ENCODE results near the gene PREB.
"Not testable (repeated sequence)": the region's sequence is repeated elsewhere in the genome, so short reads cannot be mapped to it uniquely, and the experiment has no call there.

The PREB gene, protein sequence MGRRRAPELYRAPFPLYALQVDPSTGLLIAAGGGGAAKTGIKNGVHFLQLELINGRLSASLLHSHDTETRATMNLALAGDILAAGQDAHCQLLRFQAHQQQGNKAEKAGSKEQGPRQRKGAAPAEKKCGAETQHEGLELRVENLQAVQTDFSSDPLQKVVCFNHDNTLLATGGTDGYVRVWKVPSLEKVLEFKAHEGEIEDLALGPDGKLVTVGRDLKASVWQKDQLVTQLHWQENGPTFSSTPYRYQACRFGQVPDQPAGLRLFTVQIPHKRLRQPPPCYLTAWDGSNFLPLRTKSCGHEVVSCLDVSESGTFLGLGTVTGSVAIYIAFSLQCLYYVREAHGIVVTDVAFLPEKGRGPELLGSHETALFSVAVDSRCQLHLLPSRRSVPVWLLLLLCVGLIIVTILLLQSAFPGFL

DNA sequence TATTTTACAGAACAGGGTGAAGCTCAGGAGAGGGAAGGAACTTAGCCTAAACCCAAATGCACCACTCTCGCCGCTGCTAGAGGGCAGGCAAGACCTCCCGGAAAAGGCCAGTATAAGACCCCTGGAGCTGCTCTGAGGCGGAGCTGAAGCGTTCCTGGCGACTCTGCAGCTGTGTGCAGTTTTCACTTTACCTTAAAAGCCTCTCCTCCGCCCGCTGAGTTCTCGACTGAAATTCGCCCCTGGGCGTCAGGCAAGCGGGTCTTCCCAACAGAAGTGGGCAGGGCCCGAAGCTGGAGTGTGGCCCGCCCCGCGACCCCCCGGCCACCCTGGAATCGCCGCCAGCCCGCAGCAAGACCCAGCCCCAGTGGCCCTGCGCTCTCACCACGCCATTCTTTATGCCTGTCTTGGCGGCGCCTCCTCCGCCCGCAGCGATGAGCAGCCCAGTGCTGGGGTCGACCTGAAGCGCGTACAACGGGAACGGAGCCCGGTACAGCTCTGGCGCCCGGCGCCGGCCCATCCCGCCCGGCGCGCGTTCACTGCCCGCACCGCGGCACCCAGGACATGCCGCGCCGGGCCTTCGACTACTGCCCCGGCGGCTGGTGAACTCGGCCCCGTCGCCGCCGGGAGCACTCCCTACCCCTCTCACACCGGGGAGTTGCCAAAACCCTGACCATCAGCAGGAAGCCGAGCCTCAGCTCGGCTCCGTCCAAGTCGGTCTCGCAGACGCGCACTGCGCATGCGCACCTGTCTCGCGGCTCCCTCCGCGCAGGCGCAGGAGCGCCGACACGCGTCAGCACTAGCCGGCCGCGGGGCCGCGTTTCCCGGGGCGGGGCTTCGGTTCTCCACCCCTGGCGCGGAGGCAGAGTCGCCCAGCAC lies at the start of gene PREB:
Gene PREB (minus strand): TSS at position 732 of the 876 bp plus-strand sequence. CDS start 215 bp downstream, at position 517.
- peak; percentile 78 for DNase-seq (ENCODE audit: low read depth)
- peak within 1 kb of the TSS; percentile 82 for H3K4me3 ChIP-seq (ENCODE audit: low read depth, low read length)

DNA sequence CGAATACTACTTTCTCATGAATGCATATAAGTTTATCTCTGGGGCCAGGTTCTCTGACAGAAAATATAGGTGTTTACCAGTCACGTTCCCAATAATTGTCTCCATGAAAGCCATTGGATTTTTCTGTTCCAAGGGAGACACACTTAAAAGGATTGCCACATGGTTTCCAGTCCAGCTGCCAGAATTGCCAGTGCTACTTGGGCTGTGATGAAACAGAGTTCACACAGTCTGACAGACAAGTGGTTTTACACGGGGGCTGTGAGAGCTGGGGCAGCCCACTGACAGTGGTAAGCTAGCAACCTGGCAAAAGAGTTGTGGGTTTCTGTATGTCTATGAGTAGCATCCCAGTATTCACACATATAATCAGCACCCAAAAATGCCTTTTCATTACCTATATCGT lies 49.7 kb upstream of the PREB start:
- no peak overlapping the region for H3K4me3 ChIP-seq (ENCODE audit: low read depth, low read length)
- no peak for DNase-seq (ENCODE audit: low read depth)

DNA sequence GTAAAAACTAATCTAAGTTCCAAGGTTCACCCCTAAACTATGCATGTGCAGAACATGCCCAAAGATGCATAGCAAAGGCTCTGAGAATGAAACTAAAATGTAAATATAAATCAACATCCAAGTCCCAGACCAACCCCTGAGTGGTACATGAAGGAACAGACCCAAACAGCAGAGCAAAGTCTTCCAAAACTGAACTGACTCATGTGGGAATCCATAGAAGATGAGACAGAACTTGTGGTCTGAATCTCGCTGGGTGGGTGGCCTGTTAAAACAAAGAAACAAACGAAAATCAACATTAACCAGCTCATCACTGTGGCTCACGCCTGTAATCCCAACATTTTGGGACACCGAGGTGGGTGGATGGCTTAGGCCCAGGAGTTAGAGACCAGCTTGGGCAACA lies 47.9 kb upstream of the PREB start:
- no peak overlapping the region for H3K4me3 ChIP-seq (ENCODE audit: low read depth, low read length)
- peak; percentile 43 for DNase-seq (ENCODE audit: low read depth)

DNA sequence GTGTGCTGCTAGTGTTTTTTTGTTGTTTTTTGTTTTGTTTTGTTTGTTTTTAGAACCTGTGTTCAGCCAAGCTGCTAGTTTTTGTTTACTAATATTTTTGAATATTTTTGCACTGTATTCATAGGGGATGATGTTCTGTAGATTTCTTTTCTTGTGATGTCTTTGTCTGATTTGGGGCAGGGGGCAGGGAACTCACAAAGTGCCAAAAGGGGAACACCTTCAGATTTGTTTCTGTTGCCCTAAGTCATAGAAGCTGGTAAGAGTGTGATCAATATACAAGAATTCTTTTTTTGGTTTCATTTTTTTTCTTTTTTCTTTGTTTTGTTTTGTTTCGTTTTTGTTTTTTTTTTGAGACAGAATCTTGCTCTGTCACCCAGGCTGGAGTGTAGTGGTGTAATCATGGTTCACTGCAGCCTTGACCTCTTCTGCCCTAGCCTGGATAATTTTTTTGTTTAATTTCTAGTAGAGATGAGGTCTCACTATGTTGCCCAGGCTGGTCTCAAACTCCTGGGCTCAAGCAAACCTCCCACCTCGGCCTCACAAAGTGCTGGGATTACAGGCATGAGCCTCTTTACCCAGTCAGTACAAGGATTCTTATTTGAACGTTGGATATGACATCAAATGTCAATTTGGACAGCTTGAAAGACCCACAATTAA lies 45.0 kb upstream of the PREB start:
- no peak overlapping the region for H3K4me3 ChIP-seq (ENCODE audit: low read depth, low read length)
- no peak for DNase-seq (ENCODE audit: low read depth)

DNA sequence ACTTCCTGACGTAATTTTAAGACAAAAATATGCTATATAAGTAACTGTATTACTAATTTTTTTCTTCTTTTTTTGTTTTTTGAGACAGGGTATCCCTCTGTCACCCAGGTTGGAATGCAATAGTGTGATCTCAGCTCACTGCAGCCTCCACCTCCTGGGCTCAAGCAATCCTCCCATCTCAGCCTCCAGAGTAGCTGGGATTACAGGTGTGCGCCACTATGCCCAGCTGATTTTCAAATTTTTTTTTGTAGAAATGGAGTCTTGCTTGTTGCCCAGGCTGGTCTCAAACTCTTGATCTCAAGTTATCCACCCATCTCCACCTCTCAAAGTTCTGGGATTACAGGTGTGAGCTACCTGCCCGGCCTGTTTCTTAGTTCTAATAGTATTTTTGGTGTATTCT lies 44.0 kb upstream of the PREB start:
- H3K4me3 ChIP-seq (ENCODE audit: low read depth, low read length): no peak overlapping the region
- no peak for DNase-seq (ENCODE audit: low read depth)

DNA sequence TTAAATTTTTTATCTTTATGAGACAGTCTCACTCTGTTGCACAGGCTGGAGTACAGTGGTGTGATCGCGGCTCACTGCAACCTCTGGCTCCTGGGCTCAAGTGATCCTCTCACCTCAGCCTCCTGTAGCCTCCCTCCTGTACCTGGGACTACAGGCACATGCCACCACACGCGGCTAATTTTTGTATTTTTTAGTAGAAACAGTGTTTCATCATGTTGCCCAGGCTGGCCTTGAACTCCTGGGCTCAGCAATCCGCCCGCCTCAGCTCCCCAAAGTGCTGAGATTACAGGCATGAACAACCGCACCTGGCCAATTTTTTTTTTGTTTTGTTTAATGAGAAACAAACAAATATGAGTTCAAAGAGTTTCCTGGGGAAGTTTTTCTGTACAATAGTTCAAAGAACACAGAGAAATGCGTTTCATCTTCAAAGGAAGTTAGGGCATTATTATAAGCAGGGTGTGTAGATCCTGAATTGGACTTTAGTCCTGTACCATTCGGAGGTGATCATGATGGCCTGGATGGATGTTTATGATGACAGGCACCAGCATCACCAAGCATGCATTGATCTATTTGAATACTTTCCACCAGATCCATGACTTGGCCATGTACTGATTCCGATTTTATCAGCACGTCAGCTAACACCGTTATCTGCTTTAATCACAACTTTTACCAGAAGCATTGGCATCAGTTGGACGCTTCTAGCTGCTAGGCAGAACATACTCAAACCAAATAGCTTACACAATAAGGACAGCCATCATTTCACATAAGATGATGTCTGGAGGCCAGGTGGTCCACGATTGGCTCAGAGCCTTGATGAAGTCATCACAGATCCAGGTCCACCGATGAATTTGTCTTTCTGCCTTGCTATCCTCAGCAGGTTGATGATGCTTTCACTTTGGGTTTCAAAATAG lies 43.3 kb upstream of the PREB start:
- no peak for DNase-seq (ENCODE audit: low read depth)
- H3K4me3 ChIP-seq (ENCODE audit: low read depth, low read length): no peak overlapping the region

DNA sequence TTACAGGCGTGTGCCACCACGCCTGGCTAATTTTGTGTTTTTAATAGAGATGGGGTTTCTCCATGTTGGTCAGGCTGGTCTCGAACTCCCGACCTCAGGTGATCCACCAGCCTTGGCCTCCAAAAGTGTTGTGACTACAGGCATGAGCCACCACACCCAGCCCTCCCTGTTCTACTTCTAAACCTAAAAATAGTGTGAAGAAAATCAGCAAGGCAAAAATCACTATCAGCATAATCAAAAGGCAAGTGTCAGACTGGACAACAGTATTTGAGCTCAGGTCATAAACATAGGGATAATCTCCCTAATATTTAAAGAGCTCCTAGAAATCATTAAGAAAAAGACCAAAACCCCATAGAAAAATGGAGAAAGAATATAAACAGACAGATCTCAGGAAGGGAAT lies 41.3 kb upstream of the PREB start:
- DNase-seq (ENCODE audit: low read depth); H3K4me3 ChIP-seq (ENCODE audit: low read depth, low read length): not testable (repeated sequence)

DNA sequence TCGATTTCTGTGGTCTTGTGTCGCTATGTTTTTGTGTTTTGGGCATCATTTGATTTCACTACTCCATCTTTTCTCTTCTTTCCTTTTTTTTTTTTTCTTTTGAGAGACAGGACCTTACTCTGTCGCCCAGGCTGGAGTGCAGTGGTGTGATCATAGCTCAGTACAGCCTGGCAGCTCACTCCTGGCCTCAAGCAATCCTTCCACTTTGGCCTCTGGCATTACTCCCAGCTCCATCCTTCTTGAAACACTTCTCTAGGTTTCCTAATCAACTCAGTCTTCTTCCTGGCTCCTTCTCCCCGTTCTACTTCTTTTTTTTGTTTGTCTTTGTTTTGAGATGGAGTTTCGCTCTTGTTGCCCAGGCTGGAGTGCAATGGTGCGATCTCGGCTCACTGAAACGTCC lies 40.9 kb upstream of the PREB start:
- no peak for DNase-seq (ENCODE audit: low read depth)
- no peak overlapping the region for H3K4me3 ChIP-seq (ENCODE audit: low read depth, low read length)

DNA sequence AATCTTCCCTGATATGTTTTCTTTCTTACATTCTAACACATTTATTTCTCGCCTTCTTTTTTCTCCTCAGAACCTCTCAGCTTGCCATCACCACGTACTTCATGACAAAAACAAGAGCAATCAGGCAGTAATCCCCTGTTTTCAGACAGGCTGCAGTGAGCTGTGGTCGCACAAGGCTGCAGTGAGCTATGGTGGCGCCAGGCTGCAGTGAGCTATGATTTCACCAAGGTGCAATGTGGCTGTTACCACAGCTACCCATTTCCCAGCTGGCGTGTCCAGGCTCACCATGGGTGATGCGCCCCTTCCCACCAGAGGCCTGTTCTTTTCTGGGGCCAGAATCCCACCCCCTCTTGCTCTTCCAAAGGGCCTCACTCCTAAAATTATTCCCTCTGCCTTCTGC lies 40.2 kb upstream of the PREB start:
- no peak overlapping the region for H3K4me3 ChIP-seq (ENCODE audit: low read depth, low read length)
- DNase-seq (ENCODE audit: low read depth): no peak

DNA sequence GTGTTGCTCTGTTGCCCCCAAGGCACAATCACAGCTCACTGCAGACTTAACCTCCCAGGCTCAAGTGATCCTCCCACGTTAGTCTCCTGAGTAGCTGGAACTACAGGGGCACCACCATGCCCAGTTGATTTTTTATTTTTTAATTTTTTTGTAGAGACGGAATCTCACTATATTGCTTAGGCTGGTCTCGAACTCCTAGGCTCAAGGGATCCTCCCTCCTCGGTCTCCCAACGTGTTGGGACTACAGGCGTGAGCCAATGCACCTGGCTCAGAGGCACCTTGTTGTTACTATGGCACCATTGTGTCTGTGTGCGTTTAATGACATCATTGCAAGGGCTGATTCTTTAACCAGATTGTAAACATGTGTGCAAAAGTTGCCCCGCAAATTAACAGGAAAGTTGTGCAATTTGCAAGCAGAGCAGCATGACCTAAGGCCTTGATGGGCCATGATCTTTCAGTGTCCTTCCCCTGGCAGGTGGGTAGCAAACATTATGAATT lies 37.0 kb upstream of the PREB start:
- no peak overlapping the region for H3K4me3 ChIP-seq (ENCODE audit: low read depth, low read length)

DNA sequence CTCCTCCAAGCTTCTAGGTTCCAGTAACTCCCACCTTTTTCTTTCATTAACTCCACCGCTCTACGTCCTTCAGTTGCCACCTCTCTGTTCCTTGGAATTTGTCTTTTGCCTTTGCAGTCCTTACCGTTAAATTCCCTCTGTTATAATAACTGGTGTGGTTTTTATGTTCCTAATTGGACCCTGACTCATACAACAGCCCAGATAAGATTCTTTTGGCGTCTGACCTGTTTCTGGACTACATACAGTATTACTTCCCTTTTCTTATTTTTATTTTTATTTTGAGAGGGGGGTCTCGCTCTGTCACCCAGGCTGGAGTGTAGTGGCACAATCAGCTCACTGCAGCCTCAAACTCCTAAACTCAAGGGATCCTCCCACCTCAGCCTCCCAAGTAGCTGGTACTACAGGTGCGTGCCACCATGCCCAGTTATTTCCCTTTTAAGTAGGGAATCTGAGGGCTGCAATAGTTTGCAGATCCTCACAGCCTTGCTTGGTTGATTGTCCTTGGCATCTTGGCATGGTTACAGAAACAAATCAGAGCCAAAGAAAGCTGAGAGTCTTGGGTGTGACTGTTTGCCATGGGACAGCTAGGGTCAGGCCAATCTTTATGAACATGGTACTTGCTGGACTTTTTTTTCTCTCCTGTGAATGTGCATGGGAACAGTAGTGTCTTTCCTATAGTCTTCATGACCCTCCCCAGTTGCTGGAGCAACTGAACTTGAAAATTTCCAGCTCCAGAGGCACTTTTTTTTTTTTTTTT lies 36.3 kb upstream of the PREB start:
- H3K4me3 ChIP-seq (ENCODE audit: low read depth, low read length): no peak overlapping the region
- no peak for DNase-seq (ENCODE audit: low read depth)

More for the DNA sequence above, 37.0 kb upstream of the PREB start:
- DNase-seq (ENCODE audit: low read depth): no peak

DNA sequence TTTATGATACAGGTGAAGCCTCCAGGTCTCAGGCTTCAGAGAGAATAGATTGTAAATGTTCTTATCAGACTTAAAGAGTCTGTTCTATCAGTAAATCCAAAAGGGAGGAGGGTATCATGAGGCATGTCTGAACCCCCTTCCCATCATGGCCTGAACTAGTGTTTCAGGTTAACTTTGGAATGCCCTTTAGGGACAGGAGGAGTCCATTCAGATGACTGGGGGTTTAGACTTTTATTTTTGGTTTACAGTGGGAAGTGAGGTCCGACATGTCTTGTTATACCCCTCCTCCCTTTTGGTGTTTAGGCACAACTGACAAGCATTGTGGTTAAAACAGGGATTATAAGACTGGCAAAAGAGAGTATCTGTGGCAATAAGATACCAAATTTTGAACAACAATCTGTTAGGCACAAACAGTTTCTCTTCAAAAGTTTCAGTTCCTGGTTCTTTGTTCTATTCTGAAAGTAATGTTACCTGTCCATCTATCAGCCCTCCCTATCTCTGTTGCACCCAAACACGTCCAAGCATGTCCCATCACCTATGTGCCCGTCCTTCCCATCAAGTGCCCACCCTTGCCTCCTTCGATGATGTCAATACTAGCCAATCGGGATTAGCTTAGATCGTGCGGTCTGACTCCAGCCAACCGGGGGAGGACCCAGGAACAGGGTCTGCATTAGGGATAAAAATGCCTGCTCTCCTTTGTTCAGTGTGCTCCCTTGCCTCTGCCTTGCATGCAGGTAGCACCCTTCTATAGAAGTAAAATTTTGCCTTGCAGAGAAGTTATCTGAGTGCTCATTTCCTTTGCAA lies 30.7 kb upstream of the PREB start:
- no peak for DNase-seq (ENCODE audit: low read depth)
- no peak overlapping the region for H3K4me3 ChIP-seq (ENCODE audit: low read depth, low read length)

DNA sequence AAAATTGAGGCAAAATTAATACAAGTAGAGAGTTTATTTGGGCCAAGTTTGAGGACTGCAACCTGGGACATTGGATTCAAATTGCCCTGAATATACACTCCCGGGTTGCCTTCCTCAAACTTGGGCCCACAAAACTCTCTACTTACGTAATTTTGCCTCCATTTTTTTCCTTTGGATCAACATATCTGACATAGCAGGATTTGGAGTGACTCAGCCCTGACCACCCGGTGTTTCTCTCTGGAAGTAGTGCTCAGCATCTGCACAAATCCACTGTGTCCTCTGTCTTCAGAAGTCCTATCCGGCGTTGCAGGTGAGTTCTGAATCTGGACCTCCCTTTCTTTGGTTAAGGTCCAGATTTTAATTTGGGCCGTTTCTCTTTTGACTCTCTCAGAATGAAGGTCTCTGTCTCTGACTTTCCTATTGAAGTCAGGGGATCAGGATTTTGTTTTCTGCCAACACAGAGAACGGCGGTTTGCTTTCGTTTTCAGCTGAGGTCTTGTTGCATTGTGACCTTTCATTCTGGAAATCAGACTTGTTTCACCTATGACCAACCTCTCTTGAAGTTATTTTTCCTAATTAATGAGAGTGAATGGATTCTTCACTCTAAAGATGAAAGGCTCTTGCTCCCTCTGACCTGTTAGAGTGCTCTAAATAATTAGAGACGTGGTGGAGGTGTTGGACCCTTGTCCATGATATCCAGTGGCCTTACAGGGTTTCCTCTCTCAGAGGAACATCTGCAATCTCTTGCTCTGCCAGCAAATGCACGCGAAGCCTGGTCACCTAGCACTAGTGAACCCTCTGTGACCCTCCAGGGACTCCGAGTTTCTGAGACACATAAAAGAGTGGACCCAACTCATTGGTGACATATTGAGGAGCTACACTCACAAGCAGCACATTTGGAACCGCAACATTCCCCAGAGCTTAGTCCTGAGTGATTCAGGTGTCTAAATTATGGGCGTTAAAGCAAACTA lies 28.0 kb upstream of the PREB start:
- no peak for DNase-seq (ENCODE audit: low read depth)
- H3K4me3 ChIP-seq (ENCODE audit: low read depth, low read length): no peak overlapping the region

DNA sequence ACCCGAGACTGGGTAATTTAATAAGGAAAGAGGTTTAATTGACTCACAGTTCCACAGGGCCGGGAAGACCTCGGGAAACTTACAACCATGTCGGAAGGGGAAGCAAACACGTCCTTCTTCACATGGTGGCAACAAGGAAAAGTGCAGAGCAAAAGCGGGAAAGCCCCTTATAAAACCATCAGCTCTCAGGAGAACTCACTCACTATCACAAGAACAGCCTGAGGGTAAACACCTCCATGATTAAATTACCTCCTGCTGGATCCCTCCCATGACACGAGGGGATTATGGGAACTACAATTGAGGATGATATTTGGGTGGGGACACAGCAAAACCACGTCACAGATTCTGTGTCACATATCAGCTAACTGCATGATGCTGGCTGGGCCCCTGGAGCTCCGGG lies 25.8 kb upstream of the PREB start:
- no peak overlapping the region for H3K4me3 ChIP-seq (ENCODE audit: low read depth, low read length)
- DNase-seq (ENCODE audit: low read depth): no peak

DNA sequence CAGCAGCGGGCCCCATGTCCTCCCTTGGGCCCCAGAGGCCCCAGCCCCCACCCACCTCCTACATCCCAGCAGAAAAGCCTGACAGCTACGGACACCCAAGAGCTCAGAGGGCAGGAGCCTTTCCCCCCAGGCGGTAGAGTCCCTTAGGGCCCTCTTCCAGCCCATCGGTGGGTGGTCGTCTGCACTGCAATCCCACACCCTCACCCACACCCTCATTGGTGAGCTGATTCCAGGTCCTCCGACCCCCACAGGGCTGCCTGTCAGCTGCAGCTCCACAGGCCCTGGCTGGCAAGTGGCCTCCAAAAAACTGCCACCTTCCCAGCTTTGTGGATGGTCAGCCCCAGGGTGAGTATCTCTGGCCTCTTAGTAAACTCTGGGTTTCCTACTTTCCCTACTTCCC lies 24.8 kb upstream of the PREB start:
- DNase-seq (ENCODE audit: low read depth): no peak
- H3K4me3 ChIP-seq (ENCODE audit: low read depth, low read length): no peak overlapping the region

DNA sequence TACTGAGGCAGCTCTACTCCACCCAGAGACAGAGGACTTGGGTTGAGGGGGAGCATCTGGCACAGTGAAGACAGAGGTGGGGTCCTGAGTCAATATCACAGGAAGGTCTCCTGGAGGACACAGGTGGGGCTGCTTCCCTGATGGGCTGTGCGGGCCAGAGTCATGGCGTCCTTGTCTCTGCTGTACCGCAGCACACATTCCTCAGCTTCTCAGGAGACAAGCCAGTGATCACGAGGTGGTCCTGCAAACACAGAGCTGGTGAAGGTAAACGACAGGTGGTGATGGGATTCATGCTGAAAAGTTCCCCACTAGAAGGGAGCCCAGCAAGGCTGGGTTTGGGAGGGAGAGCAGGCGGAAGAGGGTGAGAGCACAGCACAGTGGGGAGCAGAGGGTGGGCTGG lies 24.0 kb upstream of the PREB start:
- no peak for DNase-seq (ENCODE audit: low read depth)

More for the DNA sequence above, 24.0 kb upstream of the PREB start:
- no peak overlapping the region for H3K4me3 ChIP-seq (ENCODE audit: low read depth, low read length)

Data from skeletal muscle cell (primary cell).